Measurements from ENCODE around the gene TMEM38B.

- TF ChIP-seq CTCF (IDR thresholded peaks at IDR 0.05; ENCODE audit: poor library complexity) (no peak), EZH2 (IDR thresholded peaks at IDR 0.05; ENCODE audit: borderline replicate concordance) (no peak), EZH2phosphoT487 (IDR thresholded peaks at IDR 0.05; ENCODE audit: low read depth, severe bottlenecking, unreplicated experiment) (no peak)
Observed at GRCh38 chr9:105816981-105817380, 122.6 kb downstream of the TMEM38B start.

Measured in hepatocyte (in vitro differentiated cells).